ENCODE measurements around the gene BPIFB1. TPM values are rescaled to one million over a fixed set of nuclear protein-coding genes. Genes with fewer than 3 reads are reported as not detected.

The BPIFB1 gene
- total and polyA plus RNA-seq, 9 of the 15 experiments (the other 6 are each of a cell fraction or from before 2014, with no cell fraction given), result not detected

DNA sequence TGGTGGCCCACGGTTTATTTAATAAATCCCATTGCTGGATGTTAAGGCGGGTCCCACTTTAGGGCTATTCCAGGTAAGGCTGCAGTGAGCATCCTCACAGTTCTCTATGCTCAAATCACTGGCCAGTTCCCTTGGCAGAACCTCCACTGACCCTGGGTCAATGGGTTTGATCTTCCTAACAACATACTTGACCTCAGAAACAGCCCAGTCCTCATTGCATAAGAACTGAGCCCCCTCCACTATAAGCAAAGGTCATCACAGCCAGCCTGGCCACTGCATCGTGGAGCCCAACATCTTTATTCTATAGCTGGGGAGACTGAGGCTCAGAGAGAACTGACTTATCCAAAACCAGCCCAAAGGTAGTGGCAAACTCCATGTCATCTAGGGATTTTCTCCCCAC lies 4.3 kb upstream of the BPIFB1 start:
- Histone ChIP-seq H3K9me3 (replicated peaks; ENCODE audit: control insufficient read depth, insufficient read depth, low read depth, low read length) (no peaks in the 10 kb centered on the region), H3K4me1 (replicated peaks in 1 of 2; ENCODE audit: control insufficient read depth in 2 of 2, insufficient read depth in 2 of 2, low read length in 2 of 2) (no peaks in the 10 kb centered on the region; a peak in 1 of 5 replicates), H3K27ac (ENCODE audit: extremely low read depth, low read depth, low read length) (no peak overlapping the region), H3K9ac (ENCODE audit: insufficient read depth in 1 of 2, low read depth in 2 of 2, low read length in 2 of 2) (no peak overlapping the region), H2AFZ (ENCODE audit: low read depth, low read length) (no peak overlapping the region), H3K27me3 (ENCODE audit: control insufficient read depth in 2 of 2, insufficient read depth in 2 of 2, low read length in 2 of 2) (peaks cover 33 to 72% of the 10 kb centered on the region in 2 experiments; a peak in 4 of 5 replicates), H3K4me2 (ENCODE audit: insufficient read depth, low read length) (no peak overlapping the region), H3K4me3 (no peak overlapping the region), H3K79me2 (ENCODE audit: control insufficient read depth, insufficient read depth, low read length) (no peaks in the 10 kb centered on the region), H3K36me3 (ENCODE audit: control insufficient read depth, insufficient read depth, low read length) (no peaks in the 10 kb centered on the region), H4K20me1 (replicated peaks; ENCODE audit: control insufficient read depth, insufficient read depth, low read length) (peaks cover 10% of the 10 kb centered on the region; the same call in 1 of the 2 replicates), H3K9me1 (ENCODE audit: control insufficient read depth, insufficient read depth, low read length) (no peaks in the 10 kb centered on the region)
- POLR2A ChIA-PET, result interaction anchor here (0.5 to 0.9 kb wide), 3 partner anchors 10 to 46 kb away, joined by 3 read pairs; no protein-coding TSS in a partner anchor
- BruUV-seq (replicated peaks), result no TSS peak
- 0% methylated on average over 3 of the region's 3 CpGs for WGBS (ENCODE audit: insufficient coverage, low coverage, missing lambda C conversion rate)
- FAIRE-seq (no peak), DNase-seq (ENCODE audit: extremely low read depth in 1 of 4, low spot score in 3 of 4) (no peak), ATAC-seq (no peak)
- in situ Hi-C loops (cut with MboI), result no loop called here
- intact Hi-C loops (cut with micrococcal nuclease), result no loop called here
- CTCF ChIA-PET (ENCODE audit: low intra/inter-chr PET ratio), result no interaction called here
- TF ChIP-seq, protein P1, sequence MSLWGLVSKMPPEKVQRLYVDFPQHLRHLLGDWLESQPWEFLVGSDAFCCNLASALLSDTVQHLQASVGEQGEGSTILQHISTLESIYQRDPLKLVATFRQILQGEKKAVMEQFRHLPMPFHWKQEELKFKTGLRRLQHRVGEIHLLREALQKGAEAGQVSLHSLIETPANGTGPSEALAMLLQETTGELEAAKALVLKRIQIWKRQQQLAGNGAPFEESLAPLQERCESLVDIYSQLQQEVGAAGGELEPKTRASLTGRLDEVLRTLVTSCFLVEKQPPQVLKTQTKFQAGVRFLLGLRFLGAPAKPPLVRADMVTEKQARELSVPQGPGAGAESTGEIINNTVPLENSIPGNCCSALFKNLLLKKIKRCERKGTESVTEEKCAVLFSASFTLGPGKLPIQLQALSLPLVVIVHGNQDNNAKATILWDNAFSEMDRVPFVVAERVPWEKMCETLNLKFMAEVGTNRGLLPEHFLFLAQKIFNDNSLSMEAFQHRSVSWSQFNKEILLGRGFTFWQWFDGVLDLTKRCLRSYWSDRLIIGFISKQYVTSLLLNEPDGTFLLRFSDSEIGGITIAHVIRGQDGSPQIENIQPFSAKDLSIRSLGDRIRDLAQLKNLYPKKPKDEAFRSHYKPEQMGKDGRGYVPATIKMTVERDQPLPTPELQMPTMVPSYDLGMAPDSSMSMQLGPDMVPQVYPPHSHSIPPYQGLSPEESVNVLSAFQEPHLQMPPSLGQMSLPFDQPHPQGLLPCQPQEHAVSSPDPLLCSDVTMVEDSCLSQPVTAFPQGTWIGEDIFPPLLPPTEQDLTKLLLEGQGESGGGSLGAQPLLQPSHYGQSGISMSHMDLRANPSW (CRISPR knock-in tag; IDR thresholded peaks at IDR 0.05), result no peak
- TF ChIP-seq NR4A1 (CRISPR knock-in tag; IDR thresholded peaks at IDR 0.05) (no peak), NR4A1 (tag; IDR thresholded peaks at IDR 0.05) (no peak), ESRRA (IDR thresholded peaks at IDR 0.05; ENCODE audit: borderline replicate concordance, low read depth) (no peak), SRSF7 (optimal IDR thresholded peaks at IDR 0.05; ENCODE audit: low read depth, low read length) (no peak), PPARD (CRISPR knock-in tag; IDR thresholded peaks at IDR 0.05) (no peak), FOXJ2 (tag; IDR thresholded peaks at IDR 0.05) (no peak), HOXB6 (CRISPR knock-in tag; IDR thresholded peaks at IDR 0.05; ENCODE audit: borderline replicate concordance) (no peak), GABPB2 (CRISPR knock-in tag; conservative IDR thresholded peaks at IDR 0.05) (no peak)
- TF ChIP-seq, protein P2, sequence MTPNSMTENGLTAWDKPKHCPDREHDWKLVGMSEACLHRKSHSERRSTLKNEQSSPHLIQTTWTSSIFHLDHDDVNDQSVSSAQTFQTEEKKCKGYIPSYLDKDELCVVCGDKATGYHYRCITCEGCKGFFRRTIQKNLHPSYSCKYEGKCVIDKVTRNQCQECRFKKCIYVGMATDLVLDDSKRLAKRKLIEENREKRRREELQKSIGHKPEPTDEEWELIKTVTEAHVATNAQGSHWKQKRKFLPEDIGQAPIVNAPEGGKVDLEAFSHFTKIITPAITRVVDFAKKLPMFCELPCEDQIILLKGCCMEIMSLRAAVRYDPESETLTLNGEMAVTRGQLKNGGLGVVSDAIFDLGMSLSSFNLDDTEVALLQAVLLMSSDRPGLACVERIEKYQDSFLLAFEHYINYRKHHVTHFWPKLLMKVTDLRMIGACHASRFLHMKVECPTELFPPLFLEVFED (CRISPR knock-in tag; conservative IDR thresholded peaks at IDR 0.05), result no peak
- TF ChIP-seq, protein P3, sequence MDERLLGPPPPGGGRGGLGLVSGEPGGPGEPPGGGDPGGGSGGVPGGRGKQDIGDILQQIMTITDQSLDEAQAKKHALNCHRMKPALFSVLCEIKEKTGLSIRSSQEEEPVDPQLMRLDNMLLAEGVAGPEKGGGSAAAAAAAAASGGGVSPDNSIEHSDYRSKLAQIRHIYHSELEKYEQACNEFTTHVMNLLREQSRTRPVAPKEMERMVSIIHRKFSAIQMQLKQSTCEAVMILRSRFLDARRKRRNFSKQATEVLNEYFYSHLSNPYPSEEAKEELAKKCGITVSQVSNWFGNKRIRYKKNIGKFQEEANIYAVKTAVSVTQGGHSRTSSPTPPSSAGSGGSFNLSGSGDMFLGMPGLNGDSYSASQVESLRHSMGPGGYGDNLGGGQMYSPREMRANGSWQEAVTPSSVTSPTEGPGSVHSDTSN (CRISPR knock-in tag; IDR thresholded peaks at IDR 0.05; ENCODE audit: low read depth), result no peak
- TF ChIP-seq, protein P3 (tag; conservative IDR thresholded peaks at IDR 0.05; ENCODE audit: low read depth), result no peak

Data from K562 (cell line).